Fibroblast of villous mesenchyme (primary cell): ENCODE data around the gene CNST. TPM values are rescaled to one million over a fixed set of nuclear protein-coding genes. Genes with fewer than 3 reads are reported as not detected.

ENCODE experiments used
- DNase-seq: peaks from one replicate; pipeline ENCODE4 v3.0.0-alpha.2; 2010; ENCODE audit warnings: low read depth
- H3K4me3 ChIP-seq: 2 replicates; pipeline ENCODE4 v1.5.1; 2011; ENCODE audit warnings: low read depth, mild to moderate bottlenecking, low read length
- CTCF ChIP-seq: IDR thresholded peaks from 2 replicates; pipeline ENCODE4 v1.5.1; 2012; ENCODE audit warnings: low read depth, mild to moderate bottlenecking, low read length; ENCODE audit not compliant: insufficient read depth
- total RNA-seq: library from RNA; depleted of rRNA; stranded (reverse); fragments of >200 nt; gene quantifications from 2 replicates; pipeline ENCODE4 v1.2.3, GENCODE V29; 2012

Gene CNST
- total RNA-seq, 1 donor = 44.0 TPM

- no peak for TF ChIP-seq CTCF
- DNase-seq = no peak
- no peak overlapping the region for H3K4me3 ChIP-seq
Measured at GRCh38 chr1:246537441-246537840, 28.8 kb upstream of the CNST start.

GRCh38 chr1:246537887-246538286, 28.4 kb upstream of the CNST start:
- no peak for TF ChIP-seq CTCF
- no peak overlapping the region for H3K4me3 ChIP-seq
- no peak for DNase-seq

- no peak for TF ChIP-seq CTCF
- no peak for DNase-seq
- H3K4me3 ChIP-seq = no peak overlapping the region
Measured at GRCh38 chr1:246540738-246541491, 25.3 kb upstream of the CNST start.

GRCh38 chr1:246544001-246544400, 22.3 kb upstream of the CNST start:
- TF ChIP-seq CTCF = no peak
- no peak for DNase-seq
- no peak overlapping the region for H3K4me3 ChIP-seq

GRCh38 chr1:246549665-246550064, 16.6 kb upstream of the CNST start:
- DNase-seq = no peak
- no peak overlapping the region for H3K4me3 ChIP-seq
- no peak for TF ChIP-seq CTCF

- no peak for DNase-seq
- H3K4me3 ChIP-seq = no peak overlapping the region
- TF ChIP-seq CTCF = no peak
Measured at GRCh38 chr1:246550402-246550801, 15.9 kb upstream of the CNST start.

- no peak for TF ChIP-seq CTCF
- DNase-seq = no peak
- H3K4me3 ChIP-seq = no peak overlapping the region
Measured at GRCh38 chr1:246552110-246552509, 14.1 kb upstream of the CNST start.
